ENCODE data around the gene PTPRK.

- TF ChIP-seq CTCF (IDR thresholded peaks at IDR 0.05) = no peak
- TF ChIP-seq ZFX (IDR thresholded peaks at IDR 0.05; ENCODE audit: borderline replicate concordance) = no peak
These were observed 143.4 kb downstream of the PTPRK start for GRCh38 chr6:128376952-128377503.

All from 22Rv1 (cell line).